ENCODE measurements around the gene CTCFL. TPM values are rescaled to one million over a fixed set of nuclear protein-coding genes. Genes with fewer than 3 reads are reported as not detected.

The CTCFL gene
- polyA plus RNA-seq, 1 experiment, result not detected

DNA sequence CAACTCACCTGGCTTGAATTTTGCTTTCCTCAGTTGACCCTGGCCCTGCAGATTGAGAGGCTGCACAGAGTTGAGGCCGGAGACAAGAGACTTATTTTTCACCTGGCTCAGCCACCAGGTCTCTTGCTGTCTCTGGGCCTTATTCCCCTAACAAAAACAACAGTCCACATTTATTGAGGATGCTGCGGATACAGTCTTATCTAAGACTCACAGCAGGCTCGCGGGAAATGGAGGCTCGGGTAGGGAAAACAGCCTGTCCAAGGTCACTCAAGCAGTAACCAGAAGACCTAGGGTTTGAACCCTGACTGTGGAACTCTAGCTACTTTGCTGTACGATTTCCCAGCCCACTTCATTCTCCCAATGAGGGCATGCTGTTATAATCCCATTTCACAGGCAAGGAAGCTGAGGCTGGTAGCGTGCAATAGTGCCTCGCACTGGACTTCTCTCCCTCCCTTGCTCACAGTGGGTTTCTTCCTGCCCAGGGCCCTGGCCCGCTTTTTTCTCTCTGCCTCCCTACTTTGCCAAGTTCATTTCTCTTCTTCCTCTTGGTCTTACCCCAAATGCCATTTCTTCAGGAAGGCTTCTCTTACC lies 76.1 kb downstream of the CTCFL start:
- Histone ChIP-seq H3K36me3 (ENCODE audit: control insufficient read depth, insufficient read depth, low read length) (no peaks in the 10 kb centered on the region), H3K4me3 (ENCODE audit: low read depth, low read length) (no peak overlapping the region), H3K27me3 (ENCODE audit: control insufficient read depth, insufficient read depth, low read length) (peaks cover 12% of the 10 kb centered on the region)
- TF ChIP-seq, protein P1, sequence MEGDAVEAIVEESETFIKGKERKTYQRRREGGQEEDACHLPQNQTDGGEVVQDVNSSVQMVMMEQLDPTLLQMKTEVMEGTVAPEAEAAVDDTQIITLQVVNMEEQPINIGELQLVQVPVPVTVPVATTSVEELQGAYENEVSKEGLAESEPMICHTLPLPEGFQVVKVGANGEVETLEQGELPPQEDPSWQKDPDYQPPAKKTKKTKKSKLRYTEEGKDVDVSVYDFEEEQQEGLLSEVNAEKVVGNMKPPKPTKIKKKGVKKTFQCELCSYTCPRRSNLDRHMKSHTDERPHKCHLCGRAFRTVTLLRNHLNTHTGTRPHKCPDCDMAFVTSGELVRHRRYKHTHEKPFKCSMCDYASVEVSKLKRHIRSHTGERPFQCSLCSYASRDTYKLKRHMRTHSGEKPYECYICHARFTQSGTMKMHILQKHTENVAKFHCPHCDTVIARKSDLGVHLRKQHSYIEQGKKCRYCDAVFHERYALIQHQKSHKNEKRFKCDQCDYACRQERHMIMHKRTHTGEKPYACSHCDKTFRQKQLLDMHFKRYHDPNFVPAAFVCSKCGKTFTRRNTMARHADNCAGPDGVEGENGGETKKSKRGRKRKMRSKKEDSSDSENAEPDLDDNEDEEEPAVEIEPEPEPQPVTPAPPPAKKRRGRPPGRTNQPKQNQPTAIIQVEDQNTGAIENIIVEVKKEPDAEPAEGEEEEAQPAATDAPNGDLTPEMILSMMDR (IDR thresholded peaks at IDR 0.05; ENCODE audit: insufficient read depth, low read depth, low read length), result no peak
- CTCF ChIA-PET, result no interaction called here
- no peak for DNase-seq (ENCODE audit: low read depth)
- POLR2A ChIA-PET, result no interaction called here

Other genes with a start within 250 kb of the CTCFL start
- not detected in 2 replicates for gene SPO11, start 195.3 kb downstream of the CTCFL start, polyA plus RNA-seq (2011; rRNA removed)
- gene RAE1, start 173.9 kb downstream of the CTCFL start, polyA plus RNA-seq (2011; rRNA removed), result 30.5 and 39.0 TPM in 2 replicates
- gene RBM38, start 133.7 kb downstream of the CTCFL start, polyA plus RNA-seq (2011; rRNA removed), result 3.2 and 5.2 TPM in 2 replicates
- not detected in 2 replicates for gene PCK1, start 36.0 kb upstream of the CTCFL start, polyA plus RNA-seq (2011; rRNA removed)
- not detected in 2 replicates for gene ZBP1, start 95.3 kb upstream of the CTCFL start, polyA plus RNA-seq (2011; rRNA removed)
- 3.1 and 5.0 TPM in 2 replicates for gene PMEPA1, start 184.9 kb upstream of the CTCFL start, polyA plus RNA-seq (2011; rRNA removed)